ENCODE results near the gene EFNB2.

Gene EFNB2

DNA sequence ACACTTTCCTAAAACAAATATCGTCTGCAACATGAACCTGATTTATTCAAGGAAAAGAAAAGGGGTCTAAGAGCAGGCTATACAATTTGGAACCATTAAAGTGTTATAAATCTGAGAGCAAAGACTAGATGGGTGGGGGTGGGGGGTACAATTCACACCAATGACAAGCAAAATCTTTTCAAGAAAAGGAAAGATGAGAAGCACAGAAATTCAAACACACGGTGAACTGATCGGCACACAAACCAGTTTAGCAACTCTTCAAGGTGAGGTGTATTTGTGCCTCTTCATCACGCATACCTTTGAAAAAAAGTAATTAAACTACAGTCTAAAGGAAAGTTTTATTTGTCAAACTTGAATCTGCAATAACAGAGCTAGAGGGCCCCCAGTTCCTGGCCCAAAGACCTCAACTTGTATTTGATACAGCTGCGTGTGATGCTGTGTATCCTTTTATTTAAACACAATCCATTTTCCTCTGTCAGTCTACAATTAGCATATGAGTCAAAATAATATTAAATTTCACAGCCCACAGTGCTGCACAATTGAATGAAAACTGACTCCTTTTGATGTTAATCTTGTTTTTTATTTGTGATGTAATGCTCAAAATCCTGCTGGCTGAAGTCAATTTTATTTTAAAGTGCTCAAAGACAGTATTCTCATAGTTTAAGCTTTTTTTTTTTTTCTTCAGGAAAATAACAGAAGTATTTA, 14.2 kb downstream of the EFNB2 start:
- DNase-seq (ENCODE audit: low spot score), result no peak
- POLR2A ChIA-PET (ENCODE audit: low non-redundant PET), result no interaction called here
- H3K27ac ChIP-seq, result no peak overlapping the region
- TF ChIP-seq, protein P1, sequence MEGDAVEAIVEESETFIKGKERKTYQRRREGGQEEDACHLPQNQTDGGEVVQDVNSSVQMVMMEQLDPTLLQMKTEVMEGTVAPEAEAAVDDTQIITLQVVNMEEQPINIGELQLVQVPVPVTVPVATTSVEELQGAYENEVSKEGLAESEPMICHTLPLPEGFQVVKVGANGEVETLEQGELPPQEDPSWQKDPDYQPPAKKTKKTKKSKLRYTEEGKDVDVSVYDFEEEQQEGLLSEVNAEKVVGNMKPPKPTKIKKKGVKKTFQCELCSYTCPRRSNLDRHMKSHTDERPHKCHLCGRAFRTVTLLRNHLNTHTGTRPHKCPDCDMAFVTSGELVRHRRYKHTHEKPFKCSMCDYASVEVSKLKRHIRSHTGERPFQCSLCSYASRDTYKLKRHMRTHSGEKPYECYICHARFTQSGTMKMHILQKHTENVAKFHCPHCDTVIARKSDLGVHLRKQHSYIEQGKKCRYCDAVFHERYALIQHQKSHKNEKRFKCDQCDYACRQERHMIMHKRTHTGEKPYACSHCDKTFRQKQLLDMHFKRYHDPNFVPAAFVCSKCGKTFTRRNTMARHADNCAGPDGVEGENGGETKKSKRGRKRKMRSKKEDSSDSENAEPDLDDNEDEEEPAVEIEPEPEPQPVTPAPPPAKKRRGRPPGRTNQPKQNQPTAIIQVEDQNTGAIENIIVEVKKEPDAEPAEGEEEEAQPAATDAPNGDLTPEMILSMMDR (conservative IDR thresholded peaks at IDR 0.05; ENCODE audit: low read depth), result no peak
- CTCF ChIA-PET, result interaction anchor here (0.8 kb wide), 1 partner anchor 1212 kb away, joined by 6 read pairs; no protein-coding TSS in a partner anchor

DNA sequence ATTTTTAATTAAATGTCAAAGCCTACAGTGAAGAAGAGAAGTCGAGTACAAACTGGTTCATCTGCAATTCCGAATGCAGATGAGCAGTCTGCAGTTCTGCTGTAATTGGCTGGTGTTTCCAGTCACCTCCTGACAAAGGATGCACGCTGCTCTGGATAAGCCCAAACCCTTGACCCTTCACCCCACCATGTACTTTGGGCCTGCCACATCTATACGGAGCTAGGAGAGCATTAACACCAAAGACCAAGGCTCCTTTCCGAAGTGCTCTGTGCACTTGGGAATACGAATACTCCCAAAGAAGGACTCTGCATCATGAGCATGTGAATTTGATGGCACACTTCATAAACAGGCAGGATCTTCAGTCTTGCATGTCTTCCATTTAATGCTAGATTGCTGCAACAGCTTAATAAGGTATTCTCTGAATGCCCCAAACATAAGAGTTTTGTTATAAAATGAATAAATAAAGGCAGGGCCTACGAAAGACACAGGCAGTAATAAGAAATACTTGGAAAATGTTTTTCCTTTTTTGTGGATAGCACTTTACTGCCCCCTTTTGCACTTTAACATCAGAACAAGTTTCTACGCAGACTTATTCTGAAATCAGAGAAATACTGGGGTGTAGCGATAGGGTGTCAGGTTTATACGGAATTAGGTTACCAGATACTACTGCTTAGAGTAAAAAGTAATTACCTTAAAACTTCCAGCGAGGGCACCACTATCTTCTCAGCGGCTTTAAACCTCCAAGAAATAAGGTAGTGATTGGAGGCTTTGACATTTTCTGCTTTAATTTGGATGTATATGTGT, 15.0 kb downstream of the EFNB2 start:
- no peak overlapping the region for H3K27ac ChIP-seq
- TF ChIP-seq, protein P1 (conservative IDR thresholded peaks at IDR 0.05; ENCODE audit: low read depth), result no peak
- CTCF ChIA-PET, result interaction anchor here (0.6 kb wide), 1 partner anchor 890 kb away, joined by 3 read pairs; no protein-coding TSS in a partner anchor
- POLR2A ChIA-PET (ENCODE audit: low non-redundant PET), result no interaction called here
- DNase-seq (ENCODE audit: low spot score), result no peak

DNA sequence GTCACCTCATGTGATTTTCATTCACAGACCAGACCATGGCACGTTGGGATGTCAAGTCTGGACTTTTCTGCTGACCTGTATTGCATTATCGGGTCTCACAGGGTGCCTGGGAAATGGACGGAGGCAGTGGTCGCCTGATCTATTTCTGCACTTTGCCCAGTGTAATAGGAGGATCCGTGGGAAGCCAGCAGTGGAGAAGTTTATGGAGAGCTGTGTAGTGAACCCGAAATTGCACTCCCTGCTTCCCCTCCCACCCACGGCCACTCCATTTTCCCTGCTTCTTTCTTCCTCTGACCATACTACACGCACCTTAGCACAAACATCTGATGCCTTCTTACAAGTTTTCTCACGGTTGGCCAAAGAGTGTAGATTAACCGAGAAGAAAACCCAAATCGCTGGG, 16.9 kb downstream of the EFNB2 start:
- no peak overlapping the region for H3K27ac ChIP-seq
- TF ChIP-seq, protein P1 (conservative IDR thresholded peaks at IDR 0.05; ENCODE audit: low read depth), result no peak
- DNase-seq (ENCODE audit: low spot score), result no peak
- CTCF ChIA-PET, result no interaction called here
- POLR2A ChIA-PET (ENCODE audit: low non-redundant PET), result no interaction called here

DNA sequence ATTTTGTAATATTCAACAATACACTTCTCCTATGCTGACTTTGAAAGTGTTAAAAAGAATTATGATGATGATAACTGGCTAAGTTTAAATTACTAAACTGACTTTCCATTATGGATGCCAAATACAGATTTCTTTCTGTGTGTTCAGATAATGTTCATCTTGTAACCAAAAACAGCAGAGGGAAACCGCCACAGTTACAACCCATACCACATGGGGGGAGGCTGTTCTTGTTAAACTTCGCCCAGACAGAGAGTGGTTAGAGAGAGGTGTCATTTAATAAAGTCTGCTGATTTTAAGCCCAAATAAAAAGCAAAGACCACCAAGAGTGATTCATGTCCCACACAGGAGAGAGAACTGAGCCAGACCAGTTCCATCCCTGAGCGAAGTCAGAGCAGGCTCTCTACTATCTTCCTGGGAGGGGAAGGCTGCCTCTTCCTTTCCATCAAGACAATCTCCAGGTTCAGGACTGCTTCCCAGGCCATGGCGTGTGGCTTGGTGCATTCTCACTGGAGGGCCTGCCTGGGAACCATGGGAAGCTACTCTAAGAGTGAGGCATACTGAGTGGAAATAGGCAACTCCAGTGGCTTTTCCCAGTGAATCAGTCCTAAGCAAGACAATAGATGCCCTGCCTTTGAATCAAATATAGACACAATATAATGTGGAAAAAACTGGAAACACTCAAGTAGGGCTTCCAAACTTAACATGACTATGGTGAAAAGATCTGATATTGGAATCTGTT, 18.2 kb downstream of the EFNB2 start:
- ChIA-PET POLR2A (ENCODE audit: low non-redundant PET) (no interaction called here), CTCF (interaction anchor here (0.6 kb wide), 1 partner anchor 18 kb away, joined by 5 read pairs; no protein-coding TSS in a partner anchor)
- no peak for DNase-seq (ENCODE audit: low spot score)
- H3K27ac ChIP-seq, result no peak overlapping the region
- TF ChIP-seq, protein P1 (conservative IDR thresholded peaks at IDR 0.05; ENCODE audit: low read depth), result no peak

DNA sequence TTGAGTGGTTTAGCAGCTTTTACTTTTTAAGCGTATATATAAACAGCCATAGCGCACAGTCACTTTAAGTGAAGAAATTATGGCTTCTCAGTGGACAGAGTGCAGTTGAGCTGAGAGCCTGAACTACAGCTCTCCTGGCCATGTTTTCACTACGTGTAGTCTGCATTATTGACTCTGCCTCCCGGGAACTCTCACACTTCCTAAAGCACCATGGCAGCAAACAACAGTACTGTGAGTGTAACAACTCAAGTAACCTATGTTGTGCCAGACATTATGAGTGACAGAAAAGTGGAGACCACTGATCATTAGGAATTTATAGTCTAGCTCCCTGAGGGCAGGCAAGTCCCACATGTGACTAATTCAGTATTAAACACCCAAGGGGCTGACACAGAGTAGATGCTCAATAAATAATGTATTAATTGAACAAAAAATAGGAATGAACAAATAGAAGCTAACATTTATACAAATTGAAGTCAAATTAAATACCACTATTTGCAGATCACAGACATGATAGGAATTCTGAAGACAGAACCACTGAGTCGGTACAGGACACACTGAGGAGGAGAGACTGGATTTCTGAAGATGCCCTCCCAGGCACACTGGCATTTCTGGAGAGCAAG, 19.7 kb downstream of the EFNB2 start:
- no peak overlapping the region for H3K27ac ChIP-seq
- POLR2A ChIA-PET (ENCODE audit: low non-redundant PET), result interaction anchor here (0.6 kb wide), 1 partner anchor 101 kb away, joined by 3 read pairs; no protein-coding TSS in a partner anchor
- CTCF ChIA-PET, result interaction anchor here (1.2 kb wide), 1 partner anchor 13 kb away, joined by 3 read pairs; no protein-coding TSS in a partner anchor
- no peak for DNase-seq (ENCODE audit: low spot score)
- TF ChIP-seq, protein P1 (conservative IDR thresholded peaks at IDR 0.05; ENCODE audit: low read depth), result no peak

Measured in RWPE1 (cell line).